HCT116 (cell line): ENCODE results near the gene NEURL3. TPM values are rescaled to one million over a fixed set of nuclear protein-coding genes. Genes with fewer than 3 reads are reported as not detected.
A peak's percentile ranks its signal among the peaks of the same experiment; 100 is the strongest.

Experiments used
- ATAC-seq: fragments of 200-7000 bp; cut with Tn5 transposase; 2 replicates; pipeline ENCODE4 v1.9.1; 2020; ENCODE audit warnings: mild to moderate bottlenecking, moderate library complexity
- BruUV-seq: library from RNA; stranded (reverse); fragments of 400-500 nt; replicated peaks from 2 replicates; lab custom pipeline; 2021; lab: Mats Ljungman, UMichigan
- CTCF ChIA-PET: fragments of 300-600 bp; sonication (Branson Sonifier 250); formaldehyde crosslinking; loops from one replicate; lab custom pipeline; 2021; ENCODE audit warnings: antibody characterized with exemption; lab: Charles Lee
- POLR2A ChIA-PET: fragments of 300-600, 350-600 bp; sonication (Branson Sonifier 250); formaldehyde crosslinking; loops from one replicate; lab custom pipeline; 2021; ENCODE audit warnings: antibody characterized with exemption; lab: Charles Lee
- RAD21 ChIA-PET, 2 experiments: fragments of 300-600 bp; sonication (Branson Sonifier 250); formaldehyde crosslinking; loops; one replicate each; lab custom pipeline; 2023; ENCODE audit warnings: low total read pairs in 2 of 2; ENCODE audit not compliant: uncharacterized antibody in 2 of 2, unreplicated experiment in 2 of 2, low non-redundant PET in 1 of 2; lab: Charles Lee
- DNase-seq: peaks from one replicate; pipeline ENCODE4 v3.0.0-alpha.2; 2010; ENCODE audit warnings: low read depth, low spot score
- H2AFZ ChIP-seq: fragments of 200-600 bp; shearing (Covaris generic), sonication (generic); 2 replicates; pipeline ENCODE4 v1.6.1; 2017; ENCODE audit warnings: low read depth, mixed run types, mixed read lengths, antibody characterized with exemption, low read length; ENCODE audit not compliant: poor library complexity, severe bottlenecking
- H3K27ac ChIP-seq: 2 replicates; pipeline ENCODE4 v1.5.1; 2012; ENCODE audit warnings: low read depth, low read length
- H3K27me3 ChIP-seq: fragments of 200-600 bp; sonication (generic); 2 replicates; pipeline ENCODE4 v1.6.1; 2016; ENCODE audit warnings: mixed run types, low read length, mixed read lengths; ENCODE audit not compliant: insufficient read depth
- H3K36me3 ChIP-seq, 2 experiments: fragments of 200-500 bp in 1 of 2; fragments of 200-600 bp in 1 of 2; sonication (Bioruptor generic) in 1 of 2; sonication (generic) in 1 of 2; 2 replicates each; pipeline versions ENCODE4 v1.5.1 to v1.6.1; 2014 to 2016; ENCODE audit warnings: low read length in 2 of 2, inconsistent platforms in 1 of 2, mixed read lengths in 1 of 2, mixed run types in 1 of 2; ENCODE audit not compliant: insufficient read depth in 2 of 2, control insufficient read depth in 1 of 2
- H3K4me1 ChIP-seq, 2 experiments: fragments of 200-600 bp in 1 of 2; sonication (generic) in 1 of 2; 2 replicates each; pipeline versions ENCODE4 v1.5.1 to v1.6.1; 2012 to 2017; ENCODE audit warnings: low read length in 2 of 2, inconsistent platforms in 1 of 2, mild to moderate bottlenecking in 1 of 2, mixed read lengths in 1 of 2, mixed run types in 1 of 2, moderate library complexity in 1 of 2; ENCODE audit not compliant: insufficient read depth in 2 of 2, control insufficient read depth in 1 of 2
- H3K4me2 ChIP-seq: fragments of 200-600 bp; sonication (generic); 2 replicates; pipeline ENCODE4 v1.6.1; 2017; ENCODE audit warnings: mixed run types, low read length, mixed read lengths
- H3K4me3 ChIP-seq, 2 experiments: fragments of 200-600 bp in 1 of 2; sonication (generic) in 1 of 2; replicated peaks in 1 of 2; 2 replicates each; pipeline ENCODE4 v1.5.1; 2011 to 2016; ENCODE audit warnings: low read length in 2 of 2, control low read depth in 1 of 2, low read depth in 1 of 2, mild to moderate bottlenecking in 1 of 2, mixed read lengths in 1 of 2, mixed run types in 1 of 2
- H3K79me2 ChIP-seq: fragments of 200-600 bp; sonication (generic); 2 replicates; pipeline ENCODE4 v1.6.1; 2017; ENCODE audit warnings: mild to moderate bottlenecking, mixed run types, low read length, moderate library complexity, mixed read lengths; ENCODE audit not compliant: insufficient read depth
- H3K9ac ChIP-seq: fragments of 200-600 bp; sonication (generic); 2 replicates; pipeline ENCODE4 v1.6.1; 2016; ENCODE audit warnings: low read length, mixed read lengths
- H3K9me2 ChIP-seq: fragments of 200-600 bp; sonication (generic), shearing (Covaris generic); 2 replicates; pipeline ENCODE4 v1.6.1; 2017; ENCODE audit warnings: mixed run types, mild to moderate bottlenecking, moderate library complexity; ENCODE audit not compliant: insufficient read depth
- H3K9me3 ChIP-seq, 2 experiments: fragments of 200-500 bp in 1 of 2; fragments of 200-600 bp in 1 of 2; sonication (Bioruptor generic) in 1 of 2; sonication (generic) in 1 of 2; 2 replicates each; pipeline ENCODE4 v1.6.1; 2014 to 2017; ENCODE audit warnings: low read length in 2 of 2, mixed read lengths in 2 of 2, inconsistent platforms in 1 of 2, low read depth in 1 of 2, mild to moderate bottlenecking in 1 of 2, mixed run types in 1 of 2, moderate library complexity in 1 of 2; ENCODE audit not compliant: control insufficient read depth in 1 of 2, insufficient read depth in 1 of 2
- H4K20me1 ChIP-seq: fragments of 200-600 bp; sonication (generic), shearing (Covaris generic); 2 replicates; pipeline ENCODE4 v1.6.1; 2017; ENCODE audit warnings: mixed run types, mild to moderate bottlenecking, moderate library complexity; ENCODE audit not compliant: insufficient read depth
- ATF3 ChIP-seq: IDR thresholded peaks from 2 replicates; pipeline ENCODE4 v1.6.1; 2012
- CBX3 ChIP-seq: IDR thresholded peaks from 2 replicates; pipeline ENCODE4 v1.6.1; 2012; ENCODE audit warnings: low read depth
- CEBPB ChIP-seq: IDR thresholded peaks from 2 replicates; pipeline ENCODE4 v1.6.1; 2012; ENCODE audit warnings: low read depth
- CTCF ChIP-seq, 3 experiments: fragments of 200-600 bp in 1 of 3; sonication (generic) in 1 of 3; IDR thresholded peaks in 2 of 3; conservative IDR thresholded peaks in 1 of 3; 2 replicates each; pipeline ENCODE4 v1.5.1; 2012 to 2017; ENCODE audit warnings: low read depth in 2 of 3, low read length in 2 of 3, antibody characterized with exemption in 1 of 3, borderline replicate concordance in 1 of 3, control low read depth in 1 of 3, mild to moderate bottlenecking in 1 of 3, mixed read lengths in 1 of 3, mixed run types in 1 of 3, moderate library complexity in 1 of 3; ENCODE audit not compliant: insufficient read depth in 1 of 3
- ELF1 ChIP-seq: IDR thresholded peaks from 2 replicates; pipeline ENCODE4 v1.6.1; 2012; ENCODE audit warnings: low read depth, borderline replicate concordance
- EZH2 ChIP-seq: fragments of 200-600 bp; sonication (generic); IDR thresholded peaks from 2 replicates; pipeline ENCODE4 v1.6.1; 2017; ENCODE audit warnings: antibody characterized with exemption, mixed run types
- EZH2phosphoT487 ChIP-seq: fragments of 200-600 bp; IDR thresholded peaks from 2 replicates; pipeline ENCODE4 v1.6.1; 2018; ENCODE audit warnings: antibody characterized with exemption, borderline replicate concordance
- FOSL1 ChIP-seq: IDR thresholded peaks from 2 replicates; pipeline ENCODE4 v1.6.1; 2012; ENCODE audit warnings: low read depth
- MAX ChIP-seq: IDR thresholded peaks from 2 replicates; pipeline ENCODE4 v1.6.1; 2012
- POLR2A ChIP-seq: IDR thresholded peaks from 2 replicates; pipeline ENCODE4 v1.7.0; 2011; ENCODE audit warnings: borderline replicate concordance; ENCODE audit not compliant: insufficient read depth, insufficient read length; ENCODE audit errors: extremely low read depth
- POLR2AphosphoS5 ChIP-seq: IDR thresholded peaks from 2 replicates; pipeline ENCODE4 v1.6.1; 2011; ENCODE audit warnings: mild to moderate bottlenecking, low read depth, low read length, moderate library complexity
- RAD21 ChIP-seq: IDR thresholded peaks from 2 replicates; pipeline ENCODE4 v1.6.1; 2012; ENCODE audit warnings: low read depth, mild to moderate bottlenecking
- SIN3A ChIP-seq: IDR thresholded peaks from 2 replicates; pipeline ENCODE4 v1.6.1; 2012; ENCODE audit warnings: low read depth
- SP1 ChIP-seq: IDR thresholded peaks from 2 replicates; pipeline ENCODE4 v1.6.1; 2012; ENCODE audit warnings: low read depth
- SRF ChIP-seq: IDR thresholded peaks from 2 replicates; pipeline ENCODE4 v1.6.1; 2012; ENCODE audit warnings: low read depth
- TCF7L2 ChIP-seq: IDR thresholded peaks from 2 replicates; pipeline ENCODE4 v1.7.0; 2011; ENCODE audit warnings: borderline replicate concordance, inconsistent platforms; ENCODE audit not compliant: insufficient read depth, insufficient read length; ENCODE audit errors: extremely low read depth
- YY1 ChIP-seq: IDR thresholded peaks from 2 replicates; pipeline ENCODE4 v1.6.1; 2011; ENCODE audit warnings: low read length, low read depth, moderate library complexity, mild to moderate bottlenecking; ENCODE audit not compliant: insufficient replicate concordance; ENCODE audit errors: extremely low read depth
- ZBTB33 ChIP-seq: IDR thresholded peaks from 2 replicates; pipeline ENCODE4 v1.6.1; 2011; ENCODE audit warnings: mild to moderate bottlenecking, low read length, moderate library complexity; ENCODE audit not compliant: insufficient replicate concordance; ENCODE audit errors: extremely low read depth
- ZFX ChIP-seq: fragments of 450-650 bp; IDR thresholded peaks from 2 replicates; pipeline ENCODE4 v1.6.1; 2017
- ZNF274 ChIP-seq: fragments of 200-500 bp; sonication (Bioruptor generic); IDR thresholded peaks from 2 replicates; pipeline ENCODE4 v1.6.1; 2014; ENCODE audit warnings: mild to moderate bottlenecking, low read depth, low read length, inconsistent platforms
- intact Hi-C: fragments of 100-400 bp; cut with micrococcal nuclease; formaldehyde crosslinking; loops from 2 replicates; pipeline ENCODE4 v1.10.0; 2022
- total RNA-seq: library from RNA; stranded (reverse); gene quantifications from one replicate; pipeline ENCODE4 v1.2.1, GENCODE V29; 2021; ENCODE audit not compliant: unreplicated experiment

The NEURL3 gene
- total RNA-seq, 1 experiment from 2014 or later: not detected

- peak; percentile 72 for ATAC-seq
- Histone ChIP-seq H3K79me2 (no peaks in the 10 kb centered on the region), H4K20me1 (no peaks in the 10 kb centered on the region), H3K27ac (no peak overlapping the region), H3K9ac (no peak overlapping the region), H3K4me3 (no peak overlapping the region), H3K4me1 (no peaks in the 10 kb centered on the region), H3K36me3 (no peaks in the 10 kb centered on the region), H2AFZ (no peak overlapping the region), H3K27me3 (no peaks in the 10 kb centered on the region), H3K9me2 (no peaks in the 10 kb centered on the region), H3K9me3 (peaks cover 0 to 4% of the 10 kb centered on the region in 2 experiments; a peak in 1 of 4 replicates), H3K4me2 (no peak overlapping the region)
- intact Hi-C loops: no loop called here
- RAD21 ChIA-PET: no interaction called here
- POLR2A ChIA-PET: interaction anchor here (0.6 kb wide), 1 partner anchor 411 kb away, joined by 3 read pairs; no protein-coding TSS in a partner anchor
- TF ChIP-seq CBX3: no peak
- no peak for TF ChIP-seq EZH2phosphoT487
- no peak for TF ChIP-seq CEBPB
- no peak for TF ChIP-seq YY1
- no peak for TF ChIP-seq SIN3A
- TF ChIP-seq ATF3: no peak
- no peak for TF ChIP-seq ZBTB33
- TF ChIP-seq MAX: no peak
- no peak for TF ChIP-seq ELF1
- no peak for TF ChIP-seq POLR2A
- no peak for TF ChIP-seq POLR2AphosphoS5
- TF ChIP-seq FOSL1: no peak
- TF ChIP-seq SP1: no peak
- no peak for TF ChIP-seq EZH2
- no peak for TF ChIP-seq ZNF274
- no peak for TF ChIP-seq CTCF (IDR thresholded peaks at IDR 0.05 in 2 of 3, conservative IDR thresholded peaks at IDR 0.05 in 1 of 3; ENCODE audit: borderline replicate concordance in 1 of 3, insufficient read depth in 1 of 3, low read depth in 2 of 3, low read length in 2 of 3)
- TF ChIP-seq ZFX: no peak
- no peak for TF ChIP-seq SRF
- TF ChIP-seq RAD21: no peak
- TF ChIP-seq TCF7L2: no peak
- no peak for DNase-seq
- CTCF ChIA-PET: interaction anchor here (0.9 kb wide), 1 partner anchor 12 kb away, joined by 3 read pairs; no protein-coding TSS in a partner anchor
- BruUV-seq: no TSS peak
Observed at GRCh38 chr2:96521219-96521618, 16.1 kb upstream of the NEURL3 start.
